ENCODE results near the gene C12orf57.

The C12orf57 gene

DNA sequence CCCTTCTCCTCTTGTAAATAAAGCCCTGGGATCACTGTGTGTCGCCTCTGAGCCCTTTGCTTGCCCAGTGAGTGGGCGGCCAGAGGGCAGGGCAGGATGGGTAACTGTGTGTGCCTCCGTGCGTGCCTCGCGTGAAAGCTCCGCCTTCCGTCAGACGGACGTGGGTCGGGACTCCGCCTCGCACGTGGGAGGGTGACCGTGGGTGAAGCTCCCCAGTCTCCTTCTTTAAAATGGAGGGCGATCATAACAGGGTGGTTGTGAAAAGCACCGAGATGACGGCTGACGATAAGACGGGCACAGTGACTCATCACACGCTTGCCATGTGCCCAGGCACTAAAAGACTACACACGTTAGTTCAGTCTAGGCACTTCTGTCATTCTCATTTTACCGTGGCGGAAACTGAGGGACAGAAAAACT is 17.5 kb downstream of the C12orf57 start:
- Histone ChIP-seq H2AFZ (ENCODE audit: low read length) (no peak overlapping the region), H3K4me3 (ENCODE audit: low read length) (peak overlapping the region; percentile 56; the same call in 1 of the 2 replicates), H3K4me1 (ENCODE audit: low read length) (peaks cover 71% of the 10 kb centered on the region), H4K20me1 (ENCODE audit: insufficient read depth, low read length) (no peaks in the 10 kb centered on the region), H3K9ac (ENCODE audit: low read length) (peak overlapping the region; percentile 78), H3K4me2 (ENCODE audit: low read depth, low read length) (peak overlapping the region; percentile 94; the same call in 1 of the 2 replicates), H3K27me3 (replicated peaks; ENCODE audit: insufficient read depth, low read length) (no peaks in the 10 kb centered on the region), H3K79me2 (ENCODE audit: low read length) (peaks cover 46% of the 10 kb centered on the region), H3F3A (ENCODE audit: insufficient read depth, low read length) (peaks cover 63% of the 10 kb centered on the region), H3K9me3 (replicated peaks; ENCODE audit: insufficient read depth, low read length) (no peaks in the 10 kb centered on the region), H3K9me2 (replicated peaks; ENCODE audit: insufficient read depth, low read length) (no peaks in the 10 kb centered on the region), H3K27ac (ENCODE audit: low read length) (peak overlapping the region; percentile 94), H3K36me3 (replicated peaks; ENCODE audit: insufficient read depth, low read length) (no peaks in the 10 kb centered on the region; the same call in 1 of the 2 replicates)
- TF ChIP-seq, protein P1, sequence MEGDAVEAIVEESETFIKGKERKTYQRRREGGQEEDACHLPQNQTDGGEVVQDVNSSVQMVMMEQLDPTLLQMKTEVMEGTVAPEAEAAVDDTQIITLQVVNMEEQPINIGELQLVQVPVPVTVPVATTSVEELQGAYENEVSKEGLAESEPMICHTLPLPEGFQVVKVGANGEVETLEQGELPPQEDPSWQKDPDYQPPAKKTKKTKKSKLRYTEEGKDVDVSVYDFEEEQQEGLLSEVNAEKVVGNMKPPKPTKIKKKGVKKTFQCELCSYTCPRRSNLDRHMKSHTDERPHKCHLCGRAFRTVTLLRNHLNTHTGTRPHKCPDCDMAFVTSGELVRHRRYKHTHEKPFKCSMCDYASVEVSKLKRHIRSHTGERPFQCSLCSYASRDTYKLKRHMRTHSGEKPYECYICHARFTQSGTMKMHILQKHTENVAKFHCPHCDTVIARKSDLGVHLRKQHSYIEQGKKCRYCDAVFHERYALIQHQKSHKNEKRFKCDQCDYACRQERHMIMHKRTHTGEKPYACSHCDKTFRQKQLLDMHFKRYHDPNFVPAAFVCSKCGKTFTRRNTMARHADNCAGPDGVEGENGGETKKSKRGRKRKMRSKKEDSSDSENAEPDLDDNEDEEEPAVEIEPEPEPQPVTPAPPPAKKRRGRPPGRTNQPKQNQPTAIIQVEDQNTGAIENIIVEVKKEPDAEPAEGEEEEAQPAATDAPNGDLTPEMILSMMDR (IDR thresholded peaks at IDR 0.05; ENCODE audit: low read length) = no peak
- TF ChIP-seq EZH2 (optimal IDR thresholded peaks at IDR 0.05; ENCODE audit: low read depth, low read length) = no peak
- no peak for TF ChIP-seq EZH2phosphoT487 (IDR thresholded peaks at IDR 0.05; ENCODE audit: low read length)
- DNase-seq = peak; percentile 6

DNA sequence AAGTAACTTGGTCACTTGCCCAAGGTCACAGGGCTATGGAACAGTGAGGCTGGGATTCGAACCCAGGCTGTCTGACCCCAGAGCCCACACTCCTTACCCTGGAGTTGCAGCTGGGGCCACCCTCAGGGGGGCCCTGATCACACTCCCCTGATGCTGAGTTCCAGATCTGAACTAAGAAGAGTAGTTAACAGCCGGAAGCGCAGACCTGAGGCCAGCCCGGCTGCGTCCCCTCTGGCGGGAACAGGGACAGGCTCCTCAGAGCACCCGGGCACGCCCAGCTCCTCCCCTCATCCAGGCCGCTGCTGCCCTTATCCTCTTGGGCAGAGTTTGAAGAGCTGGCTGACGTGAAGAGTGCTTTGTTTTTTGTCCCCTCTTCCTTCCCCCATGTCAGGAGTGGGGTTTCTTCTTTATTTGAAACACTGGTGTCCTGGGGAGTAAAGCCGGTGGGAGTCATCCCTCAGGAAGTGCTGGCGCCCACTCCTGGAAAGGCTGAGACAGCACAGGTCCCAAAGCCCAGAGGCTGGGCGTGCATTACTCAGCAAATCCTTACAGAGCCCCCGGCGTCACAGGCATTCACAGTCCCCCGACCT is 18.0 kb downstream of the C12orf57 start:
- H3K4me3 ChIP-seq (ENCODE audit: low read length) = no peak overlapping the region
- peaks cover 66% of the 10 kb centered on the region for H3K4me1 ChIP-seq (ENCODE audit: low read length)

DNA sequence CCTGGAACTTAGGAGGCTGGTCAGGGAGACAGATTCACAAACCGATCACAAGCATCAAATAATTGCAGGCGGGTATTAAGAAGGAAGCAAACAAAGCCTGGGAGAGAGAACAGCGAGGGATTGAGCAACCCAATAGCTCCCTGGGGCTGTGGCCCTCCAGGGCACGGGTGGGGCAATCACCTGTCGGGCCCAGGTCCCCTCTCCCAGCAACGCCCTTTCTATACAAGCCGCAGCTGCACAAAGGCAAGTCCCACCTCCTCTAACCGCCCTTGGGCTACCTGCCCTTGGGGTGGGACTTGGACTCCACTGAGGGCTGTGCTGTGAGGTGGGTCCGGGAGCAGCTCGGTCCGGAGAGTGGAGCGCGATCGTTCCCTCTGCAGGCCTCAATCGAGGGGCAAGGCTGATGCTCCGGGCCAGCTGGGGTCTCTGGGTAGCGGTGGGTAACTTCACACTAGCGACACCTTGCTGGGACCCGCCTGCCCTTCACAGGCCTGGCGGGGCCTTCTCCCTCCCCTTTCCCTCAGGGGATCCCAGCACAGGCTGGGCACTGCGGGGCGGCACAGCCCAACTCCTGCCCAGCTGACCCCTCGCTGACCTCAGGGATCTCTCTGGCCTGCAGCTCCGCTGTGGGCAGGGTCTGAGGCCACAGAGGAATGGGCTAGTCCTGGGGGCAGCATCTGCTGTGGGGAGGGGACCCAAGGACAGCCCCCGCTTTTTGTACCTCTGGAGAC is 18.6 kb downstream of the C12orf57 start:
- Histone ChIP-seq H3K9me3 (replicated peaks; ENCODE audit: insufficient read depth, low read length) (no peaks in the 10 kb centered on the region), H3K36me3 (replicated peaks; ENCODE audit: insufficient read depth, low read length) (peaks cover 4% of the 10 kb centered on the region; the same call in 1 of the 2 replicates), H3K9me2 (replicated peaks; ENCODE audit: insufficient read depth, low read length) (no peaks in the 10 kb centered on the region), H3K4me3 (ENCODE audit: low read length) (no peak overlapping the region), H3K4me2 (ENCODE audit: low read depth, low read length) (0 out of 2 replicates have a peak overlapping the region, but pooled peaks have one; percentile 94), H3F3A (ENCODE audit: insufficient read depth, low read length) (peaks cover 74% of the 10 kb centered on the region), H3K27ac (ENCODE audit: low read length) (peak overlapping the region; percentile 94; the same call in 1 of the 2 replicates), H3K27me3 (replicated peaks; ENCODE audit: insufficient read depth, low read length) (no peaks in the 10 kb centered on the region), H3K79me2 (ENCODE audit: low read length) (peaks cover 45% of the 10 kb centered on the region), H3K4me1 (ENCODE audit: low read length) (peaks cover 60% of the 10 kb centered on the region), H2AFZ (ENCODE audit: low read length) (no peak overlapping the region), H4K20me1 (ENCODE audit: insufficient read depth, low read length) (no peaks in the 10 kb centered on the region), H3K9ac (ENCODE audit: low read length) (no peak overlapping the region)
- DNase-seq = peak; percentile 3
- TF ChIP-seq EZH2phosphoT487 (IDR thresholded peaks at IDR 0.05; ENCODE audit: low read length) (no peak), EZH2 (optimal IDR thresholded peaks at IDR 0.05; ENCODE audit: low read depth, low read length) (no peak)
- TF ChIP-seq, protein P1 (IDR thresholded peaks at IDR 0.05; ENCODE audit: low read length) = no peak; the same call in 1 of the 2 replicates

More for the DNA sequence above, 18.0 kb downstream of the C12orf57 start:
- H3K36me3 ChIP-seq (replicated peaks; ENCODE audit: insufficient read depth, low read length) = no peaks in the 10 kb centered on the region; the same call in 1 of the 2 replicates
- peaks cover 44% of the 10 kb centered on the region for H3K79me2 ChIP-seq (ENCODE audit: low read length)
- no peaks in the 10 kb centered on the region for H4K20me1 ChIP-seq (ENCODE audit: insufficient read depth, low read length)
- no peaks in the 10 kb centered on the region for H3K27me3 ChIP-seq (replicated peaks; ENCODE audit: insufficient read depth, low read length)
- H3K9me2 ChIP-seq (replicated peaks; ENCODE audit: insufficient read depth, low read length) = no peaks in the 10 kb centered on the region
- H2AFZ ChIP-seq (ENCODE audit: low read length) = no peak overlapping the region
- peaks cover 68% of the 10 kb centered on the region for H3F3A ChIP-seq (ENCODE audit: insufficient read depth, low read length)
- TF ChIP-seq, protein P1 (IDR thresholded peaks at IDR 0.05; ENCODE audit: low read length) = peak; percentile 40
- no peak for TF ChIP-seq EZH2phosphoT487 (IDR thresholded peaks at IDR 0.05; ENCODE audit: low read length)
- peak overlapping the region; percentile 94; the same call in 1 of the 2 replicates for H3K4me2 ChIP-seq (ENCODE audit: low read depth, low read length)
- H3K27ac ChIP-seq (ENCODE audit: low read length) = peak overlapping the region; percentile 94
- no peaks in the 10 kb centered on the region for H3K9me3 ChIP-seq (replicated peaks; ENCODE audit: insufficient read depth, low read length)
- H3K9ac ChIP-seq (ENCODE audit: low read length) = peak overlapping the region; percentile 78
- peak; percentile 46 for DNase-seq
